Activated CD8-positive, alpha-beta memory T cell treated with anti-CD3 and anti-CD28 coated beads, Interleukin-2, amount 50 U/mL, for 4 hours (primary cell): ENCODE data around the gene AIG1.
"Not testable (repeated sequence)": the region's sequence is repeated elsewhere in the genome, so short reads cannot be mapped to it uniquely, and the experiment has no call there.

Experiments
- DNase-seq: peaks from one replicate; pipeline ENCODE4 v3.0.0-alpha.2; 2020

Gene AIG1

DNA sequence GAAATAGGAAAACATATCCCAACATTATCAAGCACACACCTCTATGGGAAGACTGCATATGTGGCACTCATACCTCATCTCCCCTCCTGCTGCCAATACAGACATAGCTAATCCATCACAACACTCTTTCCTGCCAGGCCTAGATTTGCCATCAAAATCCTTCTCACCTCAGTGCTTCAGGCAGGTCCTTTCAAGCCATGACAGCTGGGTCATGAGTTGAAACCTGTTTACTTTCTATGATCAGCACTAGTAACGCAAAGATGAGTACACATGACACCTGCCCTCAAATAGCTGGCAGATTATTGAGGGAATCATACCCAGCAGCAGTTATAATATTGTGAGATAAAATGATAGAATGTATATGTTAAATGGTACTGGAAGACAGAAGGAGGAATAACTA lies 183.1 kb downstream of the AIG1 start:
- no peak for DNase-seq

DNA sequence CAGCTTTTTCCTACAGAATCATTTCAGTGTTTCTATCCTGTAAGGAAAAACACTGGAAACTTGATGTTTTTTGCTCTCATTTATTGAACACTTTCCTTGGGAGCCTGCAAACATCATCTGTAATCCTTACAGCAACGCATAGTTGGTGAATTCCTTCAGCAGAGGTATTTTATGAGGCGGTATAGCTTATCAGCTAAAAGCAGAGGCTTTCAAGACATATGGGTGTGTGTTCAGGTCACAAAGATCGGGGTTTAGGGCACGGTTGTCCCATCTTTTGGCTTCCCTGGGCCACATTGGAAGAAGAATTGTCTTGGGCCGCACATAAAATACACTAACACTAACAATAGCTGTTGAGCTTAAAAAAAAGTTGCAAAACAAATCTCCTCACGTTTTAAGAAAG lies 185.0 kb downstream of the AIG1 start:
- DNase-seq = no peak

DNA sequence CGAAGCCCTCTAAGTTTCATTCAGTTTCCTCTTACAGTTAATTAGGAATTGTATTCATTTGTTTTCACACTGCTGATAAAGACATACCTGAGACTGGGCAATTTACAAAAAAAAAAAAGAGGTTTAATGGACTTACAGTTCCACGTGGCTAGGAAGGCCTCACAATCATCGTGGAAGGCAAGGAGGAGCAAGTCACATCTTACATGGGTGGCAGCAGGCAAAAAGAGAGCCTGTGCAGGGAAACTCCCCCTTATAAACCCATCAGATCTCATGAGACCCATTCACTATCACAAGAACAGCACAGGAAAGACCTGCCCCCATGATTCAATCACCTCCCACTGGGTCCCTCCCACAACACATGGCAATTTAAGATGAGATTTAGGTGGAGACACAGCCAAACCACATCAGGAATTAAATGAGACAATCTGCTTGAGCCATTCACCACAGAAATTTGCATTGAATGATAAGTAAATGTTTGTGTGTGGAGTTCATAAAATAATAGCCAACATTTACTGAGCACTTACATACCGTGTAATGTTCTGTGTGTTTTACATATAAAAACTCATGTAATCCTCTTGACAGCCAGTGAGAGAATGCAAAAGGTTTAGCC lies 185.6 kb downstream of the AIG1 start:
- not testable (repeated sequence) for DNase-seq

DNA sequence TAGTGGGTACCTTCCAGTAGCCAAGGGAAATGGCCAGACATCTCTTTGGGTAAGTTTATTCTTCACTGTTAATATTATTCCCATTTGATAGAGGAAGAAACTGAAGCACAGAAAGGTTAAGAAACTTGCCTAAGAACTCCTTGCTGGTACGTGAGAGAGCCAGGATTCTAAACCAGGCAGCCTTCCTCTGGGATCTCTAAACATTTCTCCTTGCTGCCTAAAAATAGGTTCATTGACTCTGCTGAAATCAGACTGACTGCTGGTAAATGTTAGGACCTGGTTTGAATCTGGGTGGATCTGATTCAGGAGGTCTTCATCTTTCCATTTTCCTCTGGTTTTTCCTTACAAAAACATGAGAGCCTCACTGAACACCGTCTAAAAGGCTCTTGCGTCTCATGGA lies 186.9 kb downstream of the AIG1 start:
- DNase-seq = no peak

DNA sequence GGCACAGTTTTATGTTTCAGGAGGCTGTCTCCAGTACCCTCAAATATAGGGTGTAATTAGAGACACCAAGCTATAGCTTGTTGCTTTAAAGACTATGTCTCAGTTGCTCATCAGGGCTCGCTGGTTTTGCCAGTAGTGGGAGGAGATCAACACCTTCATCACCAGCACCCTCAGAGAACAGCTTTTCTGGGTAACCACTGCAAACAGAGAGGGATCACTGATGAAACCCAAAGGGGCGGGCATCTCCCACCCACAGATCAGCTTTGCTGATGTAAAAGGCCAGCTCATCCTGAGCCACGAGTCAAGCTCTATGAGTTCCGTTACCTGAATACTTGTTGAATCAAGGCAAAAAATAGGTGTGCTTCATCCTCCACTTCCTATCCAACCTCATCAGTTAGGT lies 187.7 kb downstream of the AIG1 start:
- DNase-seq = no peak

DNA sequence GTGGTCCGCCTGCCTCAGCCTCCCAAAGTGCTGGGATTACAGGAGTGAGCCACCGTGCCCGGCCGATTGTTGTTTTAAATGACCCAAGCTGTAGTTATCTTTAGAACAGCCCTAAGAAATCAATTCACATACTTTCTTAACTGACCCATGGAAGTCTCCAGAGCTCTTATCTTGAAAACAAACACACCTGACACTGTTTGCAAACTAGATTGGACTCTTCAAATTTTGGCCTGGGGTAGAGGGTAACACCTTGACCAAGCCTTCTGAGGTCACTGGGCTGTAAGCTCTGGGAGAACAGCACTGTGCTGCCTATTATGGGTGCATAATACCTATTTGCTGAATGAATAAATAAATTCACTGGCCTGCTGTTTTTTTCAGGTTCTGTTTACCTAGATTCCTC lies 190.6 kb downstream of the AIG1 start:
- no peak for DNase-seq

DNA sequence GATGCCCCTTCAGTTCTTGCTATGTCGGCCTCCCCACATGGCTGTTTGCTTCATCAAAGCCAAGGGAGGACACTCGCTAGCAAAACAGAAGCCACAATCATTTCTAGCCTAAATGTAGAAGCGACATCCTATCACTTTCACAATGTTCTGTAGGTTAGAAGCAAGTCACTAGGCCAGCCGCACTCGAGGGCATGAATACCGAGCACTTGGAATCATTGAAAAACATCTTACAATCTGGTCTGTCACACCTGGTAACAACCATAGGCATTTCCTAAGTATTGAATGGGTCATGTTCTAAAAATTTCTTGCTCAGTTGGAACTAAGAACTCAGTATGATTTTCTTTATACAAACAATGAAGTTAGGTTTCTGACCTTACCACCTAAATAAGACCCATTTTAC lies 192.3 kb downstream of the AIG1 start:
- DNase-seq = no peak

DNA sequence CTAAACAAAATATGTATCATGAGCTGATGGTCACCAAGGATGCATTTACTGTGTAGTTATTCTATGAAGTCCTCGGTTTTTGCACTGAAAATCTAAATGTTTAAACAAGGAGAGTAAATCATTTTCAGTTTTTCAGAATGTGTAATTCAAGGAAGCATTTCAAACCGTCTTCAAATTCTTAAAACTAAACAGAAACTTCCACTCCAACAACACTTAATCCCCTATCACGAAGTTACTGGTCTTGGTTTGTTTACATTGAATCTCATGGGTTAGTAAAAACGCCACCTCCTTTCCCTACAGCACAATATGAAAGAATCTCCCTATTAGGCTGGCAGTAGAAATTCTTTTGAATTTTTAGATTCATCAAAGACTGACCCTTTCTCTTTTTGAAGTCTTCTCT lies 192.9 kb downstream of the AIG1 start:
- DNase-seq = no peak

DNA sequence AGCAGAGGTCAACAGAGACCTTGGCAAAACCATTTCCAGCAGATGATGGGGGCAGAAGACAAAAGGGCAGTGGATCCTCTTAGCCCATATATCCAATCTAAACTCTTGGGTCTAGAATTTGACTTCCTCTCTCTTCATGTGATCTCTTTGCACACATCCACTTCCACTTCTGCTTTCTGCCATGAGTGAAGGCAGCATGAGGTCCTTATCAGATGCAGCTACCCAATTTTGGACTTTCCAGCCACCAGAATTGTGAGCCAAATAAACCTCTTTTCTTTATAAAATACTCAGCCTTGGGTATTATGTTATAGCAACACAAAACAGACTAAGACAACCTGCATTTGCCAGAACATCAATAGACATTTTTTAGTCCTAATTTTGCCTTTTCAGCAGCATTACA lies 198.3 kb downstream of the AIG1 start:
- no peak for DNase-seq

DNA sequence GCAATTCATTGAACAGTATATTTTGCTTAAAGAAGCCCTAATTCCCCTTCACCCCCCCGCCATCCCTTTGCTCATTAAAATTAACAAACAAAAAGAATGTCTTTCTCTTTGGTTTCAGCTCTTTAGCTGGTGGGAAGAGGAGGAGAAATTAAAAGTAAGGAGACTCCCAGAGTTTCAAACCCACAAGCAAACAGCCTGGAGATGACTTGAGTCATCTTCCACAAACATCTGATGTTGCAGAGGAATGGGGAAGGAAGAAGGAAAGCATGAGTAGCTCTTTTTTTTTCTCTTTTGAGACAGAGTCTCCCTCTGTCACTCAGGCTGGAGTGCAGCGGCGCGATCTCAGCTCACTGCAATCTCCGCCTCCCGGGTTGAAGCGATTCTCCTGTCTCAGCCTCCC lies 200.2 kb downstream of the AIG1 start:
- no peak for DNase-seq

DNA sequence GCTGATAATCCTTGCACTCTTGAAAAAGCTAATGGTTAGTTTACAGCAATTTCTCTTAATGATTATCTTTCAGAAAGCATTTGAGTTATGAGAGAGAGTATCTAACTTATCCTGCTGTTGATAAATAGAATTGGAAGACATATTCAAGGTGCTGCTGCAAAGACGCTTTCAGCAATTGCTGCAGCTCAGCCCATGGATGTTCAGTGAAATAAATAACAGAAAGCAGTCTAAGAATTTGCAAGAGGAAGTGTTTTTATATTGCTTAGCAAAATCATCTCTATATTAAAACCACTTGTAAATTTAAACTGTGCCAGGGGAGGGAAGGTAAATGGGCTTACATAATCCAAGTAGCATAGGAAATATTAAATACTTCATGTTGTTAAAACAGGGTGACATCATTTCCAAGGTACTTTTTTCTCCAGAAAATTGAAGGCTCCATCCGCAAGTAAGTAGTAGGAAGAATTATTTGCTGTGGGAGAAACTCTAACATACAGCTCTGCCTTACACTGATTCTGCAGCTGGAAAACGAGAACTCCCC lies 201.3 kb downstream of the AIG1 start:
- DNase-seq = no peak

DNA sequence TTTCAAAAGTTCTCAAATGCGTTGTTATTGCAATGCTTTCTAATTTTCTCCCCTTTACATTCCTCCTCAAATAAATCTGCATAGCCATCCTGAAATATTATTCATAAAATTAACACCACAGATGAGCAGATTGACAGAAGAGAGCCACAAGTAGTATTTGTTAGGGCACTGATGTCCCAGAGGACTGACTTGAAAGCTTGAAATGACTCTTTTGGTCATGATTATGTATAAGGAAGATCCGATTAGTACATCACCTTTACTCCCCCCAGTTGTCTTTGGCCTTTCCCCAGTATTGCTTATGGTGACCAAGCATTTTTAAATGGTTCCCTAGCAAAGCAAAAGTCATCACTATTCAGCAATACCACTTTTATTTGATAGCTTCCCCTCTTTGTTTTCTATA lies 202.2 kb downstream of the AIG1 start:
- no peak for DNase-seq

DNA sequence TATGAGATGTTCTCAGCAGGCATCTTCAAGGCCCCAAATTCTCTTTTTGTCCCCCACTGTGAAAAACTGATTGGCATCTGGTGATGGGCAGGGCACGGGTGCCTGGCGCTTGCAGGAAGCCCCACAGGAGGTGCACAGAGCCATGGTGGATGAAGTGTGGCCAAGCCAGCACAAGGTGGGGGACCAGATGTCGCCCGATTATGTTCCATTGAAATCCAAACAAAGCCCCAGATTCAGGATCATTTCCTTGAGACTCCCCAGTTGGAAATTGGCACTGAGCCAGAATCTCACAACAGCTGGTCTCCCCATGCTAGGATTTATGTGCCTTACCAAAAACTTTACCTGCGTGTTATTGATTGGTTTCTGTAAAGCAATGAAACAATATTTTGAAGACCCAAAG lies 203.7 kb downstream of the AIG1 start:
- DNase-seq = no peak

DNA sequence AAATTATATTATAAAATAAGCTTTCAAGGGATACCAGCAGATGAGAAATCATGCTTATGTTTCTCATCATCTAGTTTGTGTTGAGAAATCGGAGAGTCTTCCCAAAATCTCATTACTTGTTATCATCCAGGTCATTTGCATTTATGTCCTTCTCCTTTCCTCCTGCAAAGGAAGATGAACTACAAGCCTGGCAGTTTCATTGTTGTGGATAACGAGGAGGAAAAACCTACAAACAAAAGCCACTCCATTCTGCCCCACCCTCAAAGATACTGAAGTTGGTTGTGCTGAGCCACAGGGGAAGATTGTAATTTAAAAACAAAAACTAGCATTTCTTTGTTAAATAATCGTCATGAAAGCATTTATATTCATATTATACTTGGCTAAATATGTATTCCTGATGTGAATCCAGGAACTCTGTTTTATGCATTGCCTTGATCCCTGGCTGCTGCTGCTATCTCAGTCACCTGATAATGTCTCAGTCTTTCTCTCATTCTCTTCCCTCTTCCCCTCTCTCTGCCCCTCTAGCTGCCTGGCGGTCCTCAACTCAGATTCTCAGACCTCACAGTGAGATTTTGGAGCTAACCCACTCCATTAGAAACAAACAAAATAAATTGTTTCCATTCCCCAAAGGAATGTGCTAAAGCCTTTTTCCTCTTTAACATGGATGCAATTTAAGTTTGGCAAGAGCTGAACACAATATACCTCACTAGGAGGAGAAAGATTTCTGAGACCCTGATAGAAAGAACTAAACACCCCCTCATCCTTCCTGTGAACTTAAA lies 204.5 kb downstream of the AIG1 start:
- DNase-seq = no peak

DNA sequence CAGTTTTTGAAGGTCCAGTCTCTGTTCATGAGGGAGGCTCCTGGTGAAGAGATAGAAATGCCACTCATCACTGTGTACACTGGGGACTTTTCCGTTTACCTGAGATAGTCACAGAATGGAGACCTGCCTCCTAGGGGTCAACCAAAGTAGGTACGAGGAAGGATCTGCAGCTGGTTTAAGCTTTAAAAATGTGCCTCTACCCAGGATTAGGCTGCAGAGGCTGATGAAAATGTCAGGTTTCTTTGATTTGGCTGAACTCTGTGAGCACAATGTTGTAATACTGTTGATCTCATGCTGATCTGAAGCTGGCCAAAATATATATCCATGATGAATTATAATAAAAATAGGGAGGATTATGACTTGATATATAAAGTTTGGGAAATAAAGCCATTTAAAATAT lies 207.1 kb downstream of the AIG1 start:
- DNase-seq = no peak

DNA sequence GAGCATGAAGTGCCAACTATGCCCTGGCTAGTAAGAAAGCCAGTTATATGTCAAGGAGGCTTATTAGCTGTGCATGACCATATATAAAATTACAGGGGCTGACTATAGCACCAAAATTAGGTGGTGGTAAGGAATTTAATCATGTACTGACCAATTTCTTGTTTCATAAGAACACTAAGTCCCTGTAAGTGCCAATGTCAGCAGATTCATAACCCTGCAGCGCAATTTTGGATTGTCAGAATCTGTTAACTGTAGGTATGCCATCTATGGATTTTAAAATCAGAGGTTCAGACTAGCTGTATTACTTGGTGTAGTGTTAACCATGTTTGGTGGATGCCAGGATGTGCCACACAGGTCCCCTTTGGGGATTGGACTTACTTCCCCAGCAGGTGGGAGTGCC lies 207.8 kb downstream of the AIG1 start:
- DNase-seq = no peak

DNA sequence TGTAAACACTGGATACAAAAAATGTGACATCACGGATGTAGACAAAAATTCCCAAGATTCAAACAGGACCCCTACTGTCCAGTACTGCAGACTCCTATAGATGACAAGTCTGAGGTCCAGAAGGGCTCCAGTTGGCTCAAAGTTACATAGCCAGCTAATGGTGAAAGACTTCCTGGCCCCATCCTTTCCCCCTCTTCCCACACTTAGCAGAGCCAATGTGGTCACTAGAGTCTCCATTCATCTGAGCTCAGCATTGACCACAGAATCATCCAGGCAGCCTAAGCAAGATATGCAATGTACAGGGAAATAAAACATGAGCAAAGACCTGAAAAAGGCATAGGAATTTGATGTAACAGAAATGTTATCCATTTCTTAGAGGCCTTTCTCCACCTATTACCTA lies 209.3 kb downstream of the AIG1 start:
- no peak for DNase-seq

DNA sequence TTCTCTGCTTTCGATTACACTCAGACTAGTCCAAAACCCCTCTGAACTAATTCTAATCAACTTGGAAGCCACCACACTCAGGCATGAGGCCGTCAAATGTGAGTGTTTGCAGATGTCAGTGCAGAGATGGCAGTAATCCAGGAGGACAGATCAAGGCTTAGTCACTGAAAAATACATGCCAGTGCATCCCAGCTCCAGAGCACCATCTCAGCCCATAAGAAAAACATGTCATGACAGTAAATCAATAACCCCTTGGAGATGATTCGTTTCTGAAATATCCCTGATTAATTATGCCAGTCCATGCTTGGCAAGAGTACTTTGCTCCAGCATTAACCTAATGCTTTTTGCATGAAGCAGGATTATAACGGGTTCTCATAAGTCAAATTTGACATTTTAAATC lies 210.3 kb downstream of the AIG1 start:
- no peak for DNase-seq

DNA sequence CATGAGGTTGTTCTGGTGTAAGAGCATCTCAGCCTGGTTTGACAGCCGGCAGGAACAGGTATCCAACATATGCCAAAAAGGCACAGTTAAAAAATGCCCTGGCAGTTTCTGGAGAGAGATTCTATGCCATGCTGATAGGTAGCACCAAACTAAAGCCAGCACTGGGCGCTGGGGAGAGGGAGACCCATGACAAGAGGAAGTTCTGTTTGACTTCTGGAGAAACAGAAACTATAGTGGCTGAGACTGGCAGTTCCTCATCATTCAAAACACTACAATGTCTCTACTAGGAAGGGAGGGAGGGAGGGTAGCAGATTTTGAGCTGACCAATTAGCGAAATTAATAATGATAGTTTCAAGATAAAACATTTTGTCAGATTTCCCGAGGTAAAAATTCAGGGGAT lies 215.7 kb downstream of the AIG1 start:
- no peak for DNase-seq

DNA sequence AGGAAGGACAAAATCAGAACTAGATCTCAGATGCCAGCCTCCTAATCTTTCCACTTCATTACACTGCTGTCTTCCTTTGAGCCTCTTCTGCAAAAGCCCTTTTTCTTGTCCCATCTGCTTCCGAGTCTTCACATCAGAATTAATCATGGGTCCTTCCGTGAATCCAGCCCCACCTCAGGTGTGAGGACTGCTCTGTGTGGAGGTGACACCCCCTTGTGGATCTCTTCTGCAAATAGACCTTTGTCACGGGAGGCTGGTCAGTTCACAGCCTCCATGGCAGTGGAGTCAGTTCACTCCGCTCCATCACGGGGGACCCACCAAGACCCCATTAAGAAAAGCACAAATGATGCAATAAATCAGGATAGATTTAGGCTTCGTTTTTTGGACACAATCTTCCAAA lies 218.7 kb downstream of the AIG1 start:
- no peak for DNase-seq

DNA sequence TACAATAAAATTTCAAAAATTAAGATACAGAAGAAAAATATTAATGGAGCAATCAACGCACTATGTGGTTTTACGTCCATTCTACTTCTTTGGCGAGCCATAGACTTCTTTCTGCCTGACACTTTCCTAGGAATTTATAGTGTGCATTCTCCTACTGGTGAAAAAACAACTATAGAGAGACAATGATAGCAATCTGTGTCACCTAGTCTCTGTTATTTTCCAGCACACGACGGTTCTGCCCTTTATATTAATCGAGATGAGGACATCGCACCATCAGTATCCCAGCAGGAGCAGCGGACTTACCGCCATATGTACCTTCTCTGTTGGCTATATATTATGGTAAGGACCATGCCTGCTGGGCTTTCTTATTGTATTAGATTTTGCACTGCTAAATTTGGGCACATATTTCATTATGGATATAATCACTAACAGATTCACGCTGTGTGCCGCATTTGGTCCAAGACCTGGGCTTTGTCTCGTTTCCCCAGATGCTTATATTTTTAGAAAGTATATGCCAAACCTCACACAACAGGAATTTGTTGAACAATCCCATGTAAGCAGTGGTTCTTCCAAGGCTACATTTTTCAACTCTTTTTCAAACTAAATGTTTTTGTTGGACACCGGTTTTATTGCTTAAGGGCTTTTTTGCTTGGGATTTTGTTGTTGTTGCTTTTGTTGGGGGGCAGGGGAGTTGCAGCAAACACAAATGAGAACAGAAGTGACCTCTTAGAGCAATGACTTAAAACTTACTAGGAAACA lies 223.4 kb downstream of the AIG1 start:
- no peak for DNase-seq

DNA sequence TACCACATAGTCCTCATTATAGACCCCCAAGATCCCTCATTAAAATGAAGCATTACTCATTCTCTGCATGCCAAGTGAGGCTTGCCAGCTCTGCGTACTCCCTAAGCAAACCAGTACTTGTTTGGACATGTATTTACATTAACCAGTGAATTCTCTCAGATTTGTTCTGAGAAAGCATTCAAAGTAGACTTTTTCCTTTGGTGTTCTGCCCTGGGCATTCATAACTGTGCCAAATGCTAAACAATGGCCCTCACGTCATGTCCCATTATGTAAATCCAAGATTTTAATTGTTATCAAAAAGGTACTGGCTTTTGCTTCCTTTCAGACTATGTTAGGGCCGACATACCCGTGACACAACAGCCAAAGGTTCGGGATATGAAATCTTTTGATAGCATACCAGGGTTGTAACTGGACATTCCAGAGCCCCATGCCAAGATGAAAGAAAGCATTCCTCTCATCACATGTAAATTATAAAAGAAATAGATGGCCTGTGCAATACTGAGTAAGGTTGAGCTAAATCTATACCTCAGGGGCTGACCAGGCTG lies 225.6 kb downstream of the AIG1 start:
- no peak for DNase-seq

DNA sequence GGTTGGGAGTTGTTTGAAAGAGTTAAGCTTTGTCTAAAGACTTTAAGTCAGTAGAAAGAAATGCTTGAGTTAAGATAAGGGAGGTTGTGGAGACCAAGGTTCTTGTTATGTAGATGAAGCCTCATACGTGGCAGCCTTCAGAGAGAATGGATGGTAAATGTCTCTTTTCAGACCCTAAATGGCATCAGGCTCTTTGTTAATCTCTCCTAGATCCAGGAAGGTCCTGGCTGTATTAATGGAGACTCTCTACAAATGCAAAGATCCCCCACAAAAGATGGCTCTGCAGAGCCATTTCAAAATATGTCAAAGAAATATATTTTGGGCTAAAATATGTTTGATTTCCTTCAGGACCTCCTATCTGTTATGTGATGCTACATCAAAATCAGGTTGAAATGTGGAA lies 228.2 kb downstream of the AIG1 start:
- no peak for DNase-seq

DNA sequence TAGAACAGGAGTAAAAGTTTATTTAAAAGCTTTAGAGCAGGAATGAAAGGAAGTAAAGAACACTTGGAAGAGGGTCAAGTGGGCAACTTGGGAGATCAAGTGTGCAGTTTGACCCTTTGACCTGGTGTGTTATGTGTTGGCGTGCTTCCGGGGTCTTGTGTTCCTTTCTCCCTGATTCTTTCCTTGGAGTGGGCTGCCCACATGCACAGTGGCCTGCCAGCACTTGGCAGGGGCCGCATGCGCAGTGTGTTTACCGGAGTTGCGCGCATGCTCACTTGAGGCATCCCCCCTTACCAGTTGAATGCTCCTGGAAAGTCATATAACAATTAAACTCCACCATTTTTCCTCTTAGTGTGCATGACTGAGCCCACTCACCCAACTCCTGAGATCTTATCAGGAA lies 229.5 kb downstream of the AIG1 start:
- DNase-seq = no peak
